ENCODE results near the gene SEMA5B.

Gene SEMA5B

DNA sequence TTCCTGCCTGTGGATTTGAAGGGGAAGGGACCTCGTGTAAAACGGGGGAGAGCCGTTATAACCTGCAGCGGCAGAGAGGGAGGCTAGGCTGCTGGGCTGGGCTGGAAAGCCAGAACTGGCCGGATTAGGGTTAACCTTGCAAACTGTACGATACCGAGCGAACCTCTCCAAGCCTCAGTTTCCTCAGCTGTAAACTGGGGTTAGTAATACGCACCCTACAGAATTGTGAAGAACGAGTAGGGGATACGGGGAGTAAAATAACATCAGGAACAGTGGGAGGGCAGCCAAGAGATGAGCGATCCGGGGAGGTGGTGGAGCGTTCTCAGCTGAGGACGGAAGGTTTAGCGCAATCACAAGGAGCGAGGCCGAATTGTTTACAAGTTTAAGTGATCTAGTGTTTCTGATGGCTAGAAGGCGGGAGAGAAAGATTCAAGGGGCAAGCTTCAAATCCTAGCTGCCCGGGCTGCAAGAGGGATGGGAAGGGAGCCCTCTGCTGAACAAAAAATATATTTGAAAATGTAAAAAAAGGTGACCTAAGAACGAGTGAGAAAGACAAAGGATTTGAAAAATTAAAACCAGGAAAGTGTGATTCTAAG lies 768 bp upstream of the SEMA5B start:
- in situ Hi-C loops (cut with HindIII; ENCODE audit: low pct_ligation_motif_present, low sequenced_read_pairs): no loop called here
- Histone ChIP-seq H3K36me3 (replicated peaks) (no peaks in the 10 kb centered on the region), H3K4me3 (ENCODE audit: low read depth, low read length) (peak overlapping the region; percentile 39), H3K27me3 (replicated peaks) (peaks cover 49% of the 10 kb centered on the region), H3K27ac (no peak overlapping the region)
- peak; percentile 43 for DNase-seq
- TF ChIP-seq, protein P1, sequence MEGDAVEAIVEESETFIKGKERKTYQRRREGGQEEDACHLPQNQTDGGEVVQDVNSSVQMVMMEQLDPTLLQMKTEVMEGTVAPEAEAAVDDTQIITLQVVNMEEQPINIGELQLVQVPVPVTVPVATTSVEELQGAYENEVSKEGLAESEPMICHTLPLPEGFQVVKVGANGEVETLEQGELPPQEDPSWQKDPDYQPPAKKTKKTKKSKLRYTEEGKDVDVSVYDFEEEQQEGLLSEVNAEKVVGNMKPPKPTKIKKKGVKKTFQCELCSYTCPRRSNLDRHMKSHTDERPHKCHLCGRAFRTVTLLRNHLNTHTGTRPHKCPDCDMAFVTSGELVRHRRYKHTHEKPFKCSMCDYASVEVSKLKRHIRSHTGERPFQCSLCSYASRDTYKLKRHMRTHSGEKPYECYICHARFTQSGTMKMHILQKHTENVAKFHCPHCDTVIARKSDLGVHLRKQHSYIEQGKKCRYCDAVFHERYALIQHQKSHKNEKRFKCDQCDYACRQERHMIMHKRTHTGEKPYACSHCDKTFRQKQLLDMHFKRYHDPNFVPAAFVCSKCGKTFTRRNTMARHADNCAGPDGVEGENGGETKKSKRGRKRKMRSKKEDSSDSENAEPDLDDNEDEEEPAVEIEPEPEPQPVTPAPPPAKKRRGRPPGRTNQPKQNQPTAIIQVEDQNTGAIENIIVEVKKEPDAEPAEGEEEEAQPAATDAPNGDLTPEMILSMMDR (IDR thresholded peaks at IDR 0.05; ENCODE audit: low read depth, low read length, missing control alignments): peak; percentile 65

DNA sequence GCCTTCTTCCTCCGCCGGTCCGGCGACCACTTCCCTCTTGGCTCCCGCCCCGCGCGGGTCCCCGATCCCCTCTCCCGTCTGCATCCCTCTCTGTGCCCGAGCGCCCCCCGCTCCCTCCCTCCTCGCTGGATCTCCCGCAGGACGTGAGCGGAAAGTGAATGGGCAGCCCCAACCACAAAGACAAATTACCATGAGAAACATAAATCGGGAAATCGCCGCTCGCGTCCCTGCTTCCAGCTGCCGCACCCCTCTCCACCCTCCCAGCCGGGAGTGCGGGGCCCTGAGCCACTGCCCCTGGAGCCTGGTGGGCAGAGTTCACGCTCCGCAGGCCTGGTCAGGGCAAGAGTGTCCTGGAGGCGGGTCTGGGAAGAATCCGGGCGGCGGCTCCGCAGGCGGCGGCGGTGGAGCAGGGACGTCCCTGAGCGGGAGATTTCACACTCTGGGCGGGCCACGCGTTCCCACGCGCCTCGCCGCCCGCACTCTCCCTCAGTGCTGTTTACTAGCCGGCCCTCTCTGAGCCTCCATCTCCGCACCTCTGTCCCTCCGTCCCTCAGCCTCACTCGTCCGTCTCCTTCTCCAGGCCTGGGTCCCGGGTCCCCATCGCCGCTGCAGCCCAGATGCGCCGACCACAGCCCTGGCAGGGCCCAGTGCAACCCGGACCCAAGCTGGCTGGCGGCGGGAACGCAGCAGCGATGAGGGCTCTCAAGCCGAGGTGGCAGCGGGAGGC lies 835 bp downstream of the SEMA5B start:
- H3K27me3 ChIP-seq (replicated peaks): peaks cover 59% of the 10 kb centered on the region
- no peaks in the 10 kb centered on the region for H3K36me3 ChIP-seq (replicated peaks)
- TF ChIP-seq, protein P1 (IDR thresholded peaks at IDR 0.05; ENCODE audit: low read depth, low read length, missing control alignments): no peak
- no peak overlapping the region for H3K27ac ChIP-seq
- H3K4me3 ChIP-seq (ENCODE audit: low read depth, low read length): peak overlapping the region; percentile 29
- no peak for DNase-seq
- in situ Hi-C loops (cut with HindIII; ENCODE audit: low pct_ligation_motif_present, low sequenced_read_pairs): no loop called here

DNA sequence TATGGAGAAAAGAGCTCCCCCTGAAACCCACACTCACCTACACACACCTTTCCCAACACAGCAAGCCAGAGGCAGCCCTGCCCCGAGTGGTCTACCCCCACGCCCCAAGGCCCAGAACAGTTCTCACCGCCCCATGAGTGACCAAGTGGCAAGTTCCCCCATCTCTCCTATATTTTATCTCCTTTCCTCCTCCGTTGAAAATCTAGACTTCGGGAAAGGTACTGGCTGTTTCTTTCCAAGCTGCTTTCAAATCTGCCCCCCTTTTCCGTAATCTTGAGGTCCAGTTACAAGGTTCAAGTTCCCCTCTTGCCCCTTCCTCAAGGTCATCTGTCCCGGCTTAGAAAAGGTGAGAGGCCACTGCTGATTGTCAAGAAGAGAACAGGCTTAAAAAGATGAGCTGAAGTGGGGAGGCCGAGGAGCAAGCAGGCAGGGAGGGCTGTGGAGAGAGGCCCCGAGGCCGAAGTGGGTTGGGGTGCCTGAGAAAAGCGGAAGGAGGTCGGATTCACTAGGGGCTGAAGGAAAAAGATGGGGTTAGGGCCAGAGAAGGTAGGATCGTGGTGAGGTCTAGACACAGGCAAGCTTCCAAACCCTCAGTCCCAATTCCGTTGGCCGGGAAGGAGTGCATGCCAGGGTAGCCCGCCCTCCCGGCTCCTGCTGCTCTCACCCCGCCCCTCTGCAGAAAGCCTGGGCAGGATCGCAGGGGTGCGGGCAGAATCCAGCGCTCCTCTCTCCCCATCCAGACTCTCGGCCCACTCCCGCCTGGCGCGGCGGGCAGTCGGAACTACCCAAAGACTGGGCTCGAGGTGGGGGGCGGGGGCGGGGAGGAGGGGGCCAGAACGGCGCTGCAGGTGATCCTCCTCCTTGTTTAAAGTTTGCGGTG lies 1.7 kb downstream of the SEMA5B start:
- peaks cover 66% of the 10 kb centered on the region for H3K27me3 ChIP-seq (replicated peaks)

DNA sequence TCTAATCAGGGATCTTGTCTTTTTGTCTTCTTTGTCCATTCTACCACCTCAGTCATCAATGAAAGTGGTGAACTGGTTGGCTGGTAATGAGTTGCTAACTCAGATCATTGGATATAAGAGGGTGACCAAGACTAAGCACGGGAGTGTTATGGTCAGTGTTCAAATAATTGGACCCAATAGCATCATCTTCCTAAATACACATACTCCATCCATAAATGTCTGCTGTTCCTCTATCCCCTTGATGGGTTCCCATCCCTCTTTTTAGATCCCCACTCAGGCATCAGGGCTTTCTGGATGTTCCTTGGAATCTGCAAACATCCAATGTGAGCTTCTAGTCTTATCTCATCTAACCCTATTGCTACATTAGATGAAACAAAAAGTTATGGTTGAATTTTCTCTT lies 3.5 kb downstream of the SEMA5B start:
- H3K27me3 ChIP-seq (replicated peaks): peaks cover 66% of the 10 kb centered on the region
- no peak overlapping the region for H3K4me3 ChIP-seq (ENCODE audit: low read depth, low read length)
- DNase-seq: no peak
- TF ChIP-seq, protein P1 (IDR thresholded peaks at IDR 0.05; ENCODE audit: low read depth, low read length, missing control alignments): no peak
- H3K27ac ChIP-seq: no peak overlapping the region
- no peaks in the 10 kb centered on the region for H3K36me3 ChIP-seq (replicated peaks)
- in situ Hi-C loops (cut with HindIII; ENCODE audit: low pct_ligation_motif_present, low sequenced_read_pairs): no loop called here

More for the DNA sequence above, 1.7 kb downstream of the SEMA5B start:
- in situ Hi-C loops (cut with HindIII; ENCODE audit: low pct_ligation_motif_present, low sequenced_read_pairs): no loop called here
- H3K36me3 ChIP-seq (replicated peaks): no peaks in the 10 kb centered on the region
- TF ChIP-seq, protein P1 (IDR thresholded peaks at IDR 0.05; ENCODE audit: low read depth, low read length, missing control alignments): no peak
- DNase-seq: no peak
- no peak overlapping the region for H3K4me3 ChIP-seq (ENCODE audit: low read depth, low read length)
- no peak overlapping the region for H3K27ac ChIP-seq

DNA sequence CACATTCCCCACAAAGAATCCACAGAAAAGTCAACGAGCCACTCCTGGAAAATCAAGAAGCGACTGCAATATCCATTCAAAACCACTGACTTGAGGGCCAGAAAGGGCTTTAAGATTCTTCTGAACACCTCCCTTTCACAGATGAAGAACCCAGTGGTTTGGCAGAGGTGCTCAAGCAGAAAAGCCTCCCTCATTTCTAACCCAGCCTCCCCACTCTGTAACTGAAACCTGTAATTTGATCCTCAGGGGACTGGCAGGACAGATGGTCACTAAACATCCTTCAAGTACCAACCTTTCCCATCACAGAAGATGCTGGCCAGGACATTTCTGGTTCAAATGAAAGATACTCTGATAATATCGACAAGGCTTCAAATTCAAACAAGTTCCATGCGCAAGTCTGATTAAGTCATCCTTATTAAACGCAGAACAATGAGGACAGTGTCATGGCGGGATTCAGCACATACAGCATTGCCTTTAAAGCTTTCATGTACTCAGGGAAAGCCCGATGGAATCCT lies 5.5 kb downstream of the SEMA5B start:
- H3K27ac ChIP-seq: no peak overlapping the region
- H3K4me3 ChIP-seq (ENCODE audit: low read depth, low read length): no peak overlapping the region
- DNase-seq: no peak
- TF ChIP-seq, protein P1 (IDR thresholded peaks at IDR 0.05; ENCODE audit: low read depth, low read length, missing control alignments): no peak
- in situ Hi-C loops (cut with HindIII; ENCODE audit: low pct_ligation_motif_present, low sequenced_read_pairs): no loop called here
- H3K36me3 ChIP-seq (replicated peaks): no peaks in the 10 kb centered on the region
- H3K27me3 ChIP-seq (replicated peaks): peaks cover 63% of the 10 kb centered on the region

Data from brain microvascular endothelial cell (primary cell).